ENCODE results near the gene CEP41. TPM values are rescaled to one million over a fixed set of nuclear protein-coding genes. Genes with fewer than 3 reads are reported as not detected.

The CEP41 gene
- total RNA-seq, 2 experiments from 2014 or later, result 22.0 to 23.3 TPM

- Mint-ChIP-seq H3K4me1 (peaks cover 43% of the 10 kb centered on the region), H3K36me3 (peaks cover 19% of the 10 kb centered on the region), H3K4me3 (no peak overlapping the region)
Measured at GRCh38 chr7:130444751-130445407, 4.1 kb upstream of the CEP41 start.

GRCh38 chr7:130444234-130444633, 3.4 kb upstream of the CEP41 start:
- Mint-ChIP-seq H3K36me3 (peaks cover 19% of the 10 kb centered on the region), H3K4me1 (peaks cover 49% of the 10 kb centered on the region), H3K9me3 (ENCODE audit: low read depth) (peaks cover 13% of the 10 kb centered on the region), H3K27ac (no peak overlapping the region), H3K4me3 (no peak overlapping the region), H3K27me3 (no peaks in the 10 kb centered on the region)
- no peak for ATAC-seq
- CTCF ChIA-PET, result no interaction called here
- no peak for DNase-seq

More at GRCh38 chr7:130444751-130445407, 4.1 kb upstream of the CEP41 start:
- Mint-ChIP-seq H3K9me3 (ENCODE audit: low read depth) (peaks cover 13% of the 10 kb centered on the region), H3K27me3 (no peaks in the 10 kb centered on the region), H3K27ac (no peak overlapping the region)
- ATAC-seq (no peak), DNase-seq (no peak)
- CTCF ChIA-PET, result no interaction called here

GRCh38 chr7:130442601-130443000, 1.8 kb upstream of the CEP41 start:
- H3K4me3 Mint-ChIP-seq, result no peak overlapping the region
- H3K36me3 Mint-ChIP-seq, result peaks cover 14% of the 10 kb centered on the region
- H3K27me3 Mint-ChIP-seq, result no peaks in the 10 kb centered on the region
- no peak for DNase-seq
- no peak for ATAC-seq
- H3K9me3 Mint-ChIP-seq (ENCODE audit: low read depth), result peaks cover 4% of the 10 kb centered on the region
- H3K4me1 Mint-ChIP-seq, result peaks cover 55% of the 10 kb centered on the region
- H3K27ac Mint-ChIP-seq, result no peak overlapping the region
- CTCF ChIA-PET, result no interaction called here

- H3K4me3 Mint-ChIP-seq, result peak overlapping the region; percentile 96
- H3K27me3 Mint-ChIP-seq, result no peaks in the 10 kb centered on the region
- no peaks in the 10 kb centered on the region for H3K9me3 Mint-ChIP-seq (ENCODE audit: low read depth)
- H3K36me3 Mint-ChIP-seq, result peaks cover 13% of the 10 kb centered on the region
- DNase-seq (no peak), ATAC-seq (no peak)
- H3K4me1 Mint-ChIP-seq, result peaks cover 52% of the 10 kb centered on the region
- H3K27ac Mint-ChIP-seq, result peak overlapping the region; percentile 97
- CTCF ChIA-PET, result interaction anchor here (1.0 kb wide), 1 partner anchor 70 kb away, joined by 3 read pairs; no protein-coding TSS in a partner anchor
Measured at GRCh38 chr7:130441408-130441869, 623 bp upstream of the CEP41 start.

- Mint-ChIP-seq H3K4me1 (peaks cover 31% of the 10 kb centered on the region), H3K36me3 (peaks cover 16% of the 10 kb centered on the region), H3K4me3 (no peak overlapping the region), H3K9me3 (ENCODE audit: low read depth) (no peaks in the 10 kb centered on the region), H3K27ac (no peak overlapping the region), H3K27me3 (no peaks in the 10 kb centered on the region)
- DNase-seq (no peak), ATAC-seq (no peak)
- CTCF ChIA-PET, result no interaction called here
Measured at GRCh38 chr7:130436253-130436652, 4.6 kb downstream of the CEP41 start.

GRCh38 chr7:130435311-130435854, 5.4 kb downstream of the CEP41 start:
- ATAC-seq, result no peak
- H3K4me1 Mint-ChIP-seq, result peaks cover 26% of the 10 kb centered on the region
- no peaks in the 10 kb centered on the region for H3K27me3 Mint-ChIP-seq
- no peaks in the 10 kb centered on the region for H3K9me3 Mint-ChIP-seq (ENCODE audit: low read depth)
- peaks cover 13% of the 10 kb centered on the region for H3K36me3 Mint-ChIP-seq
- CTCF ChIA-PET, result no interaction called here
- no peak for DNase-seq
- H3K4me3 Mint-ChIP-seq, result no peak overlapping the region
- no peak overlapping the region for H3K27ac Mint-ChIP-seq

GRCh38 chr7:130433301-130433700, 7.5 kb downstream of the CEP41 start:
- H3K4me3 Mint-ChIP-seq, result no peak overlapping the region
- DNase-seq, result no peak
- H3K36me3 Mint-ChIP-seq, result peaks cover 15% of the 10 kb centered on the region
- no peaks in the 10 kb centered on the region for H3K9me3 Mint-ChIP-seq (ENCODE audit: low read depth)
- H3K27ac Mint-ChIP-seq, result no peak overlapping the region
- CTCF ChIA-PET, result interaction anchor here (1.3 kb wide), 1 partner anchor 54 kb away, joined by 3 read pairs; no protein-coding TSS in a partner anchor
- H3K4me1 Mint-ChIP-seq, result peaks cover 14% of the 10 kb centered on the region
- H3K27me3 Mint-ChIP-seq, result no peaks in the 10 kb centered on the region
- no peak for ATAC-seq

GRCh38 chr7:130432886-130433285, 7.9 kb downstream of the CEP41 start:
- peaks cover 11% of the 10 kb centered on the region for H3K4me1 Mint-ChIP-seq
- peaks cover 13% of the 10 kb centered on the region for H3K36me3 Mint-ChIP-seq
- H3K27ac Mint-ChIP-seq, result no peak overlapping the region
- ATAC-seq (no peak), DNase-seq (no peak)
- no peaks in the 10 kb centered on the region for H3K27me3 Mint-ChIP-seq
- no peak overlapping the region for H3K4me3 Mint-ChIP-seq
- CTCF ChIA-PET, result no interaction called here
- H3K9me3 Mint-ChIP-seq (ENCODE audit: low read depth), result no peaks in the 10 kb centered on the region

GRCh38 chr7:130430841-130431666, 9.8 kb downstream of the CEP41 start:
- Mint-ChIP-seq H3K36me3 (peaks cover 13% of the 10 kb centered on the region), H3K4me1 (peaks cover 11% of the 10 kb centered on the region), H3K27ac (no peak overlapping the region), H3K4me3 (no peak overlapping the region), H3K9me3 (ENCODE audit: low read depth) (no peaks in the 10 kb centered on the region), H3K27me3 (no peaks in the 10 kb centered on the region)
- CTCF ChIA-PET, result no interaction called here
- DNase-seq (no peak), ATAC-seq (no peak)

- H3K27ac Mint-ChIP-seq, result no peak overlapping the region
- ATAC-seq, result no peak
- H3K9me3 Mint-ChIP-seq (ENCODE audit: low read depth), result no peaks in the 10 kb centered on the region
- H3K4me1 Mint-ChIP-seq, result peaks cover 15% of the 10 kb centered on the region
- no peak for DNase-seq
- peaks cover 15% of the 10 kb centered on the region for H3K36me3 Mint-ChIP-seq
- CTCF ChIA-PET, result no interaction called here
- H3K4me3 Mint-ChIP-seq, result no peak overlapping the region
- H3K27me3 Mint-ChIP-seq, result no peaks in the 10 kb centered on the region
Measured at GRCh38 chr7:130430115-130430514, 10.7 kb downstream of the CEP41 start.

GRCh38 chr7:130429019-130429418, 11.8 kb downstream of the CEP41 start:
- H3K27me3 Mint-ChIP-seq, result no peaks in the 10 kb centered on the region
- H3K4me3 Mint-ChIP-seq, result no peak overlapping the region
- CTCF ChIA-PET, result no interaction called here
- H3K9me3 Mint-ChIP-seq (ENCODE audit: low read depth), result no peaks in the 10 kb centered on the region
- peaks cover 18% of the 10 kb centered on the region for H3K36me3 Mint-ChIP-seq
- H3K27ac Mint-ChIP-seq, result no peak overlapping the region
- peaks cover 11% of the 10 kb centered on the region for H3K4me1 Mint-ChIP-seq
- no peak for ATAC-seq
- no peak for DNase-seq

GRCh38 chr7:130426564-130426963, 14.3 kb downstream of the CEP41 start:
- H3K4me3 Mint-ChIP-seq, result no peak overlapping the region
- H3K27ac Mint-ChIP-seq, result no peak overlapping the region
- no peaks in the 10 kb centered on the region for H3K27me3 Mint-ChIP-seq
- H3K4me1 Mint-ChIP-seq, result peaks cover 24% of the 10 kb centered on the region
- no peaks in the 10 kb centered on the region for H3K9me3 Mint-ChIP-seq (ENCODE audit: low read depth)
- H3K36me3 Mint-ChIP-seq, result peaks cover 18% of the 10 kb centered on the region
- CTCF ChIA-PET, result no interaction called here
- ATAC-seq (no peak), DNase-seq (no peak)

- Mint-ChIP-seq H3K27ac (no peak overlapping the region), H3K9me3 (ENCODE audit: low read depth) (no peaks in the 10 kb centered on the region), H3K27me3 (no peaks in the 10 kb centered on the region), H3K4me1 (peaks cover 29% of the 10 kb centered on the region), H3K36me3 (peaks cover 18% of the 10 kb centered on the region), H3K4me3 (no peak overlapping the region)
- ATAC-seq (no peak), DNase-seq (no peak)
- CTCF ChIA-PET, result no interaction called here
Measured at GRCh38 chr7:130425796-130426195, 15.0 kb downstream of the CEP41 start.
